NCI-H524 treated with DMSO at 0.1 percent for 48 hours (cell line): Measurements from ENCODE around the gene SRRM5.
"Not testable (repeated sequence)": the region's sequence is repeated elsewhere in the genome, so short reads cannot be mapped to it uniquely, and the experiment has no call there.

Experiments used
- DNase-seq: peaks from one replicate; lab custom pipeline; 2025; lab: John Stamatoyannopoulos, UW

The SRRM5 gene, protein sequence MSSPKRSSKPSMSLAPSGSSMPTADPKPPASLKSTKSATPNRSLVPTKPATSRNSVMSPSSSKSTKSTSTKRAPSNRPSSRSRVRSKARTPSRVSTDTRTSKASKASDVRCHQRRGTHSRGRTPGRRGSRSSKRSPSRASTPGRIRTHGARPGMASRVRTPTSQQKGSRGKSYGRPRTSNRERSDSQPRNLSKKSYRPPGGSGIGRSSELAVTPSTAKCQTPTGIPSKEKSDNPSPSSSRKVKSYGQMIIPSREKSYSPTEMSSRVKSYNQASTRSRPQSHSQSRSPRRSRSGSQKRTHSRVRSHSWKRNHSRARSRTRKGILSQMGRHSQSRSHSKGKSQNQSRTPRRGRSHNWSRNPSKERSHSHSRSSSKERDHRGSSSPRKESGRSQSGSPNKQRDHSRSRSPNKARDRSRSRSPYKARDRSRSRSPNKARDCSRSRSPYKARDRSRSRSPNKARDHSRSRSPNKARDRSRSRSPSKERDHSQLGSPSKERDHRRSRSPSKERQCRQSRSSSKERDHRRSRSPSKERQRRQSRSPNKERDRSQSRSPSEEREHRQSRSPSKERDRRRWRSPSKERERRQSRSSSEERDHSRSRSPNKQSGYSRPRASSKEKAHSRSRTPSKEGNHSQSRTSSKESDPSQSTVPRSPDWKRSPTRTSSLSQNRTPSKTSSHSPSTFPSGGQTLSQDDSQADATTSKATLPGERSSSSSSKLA

DNA sequence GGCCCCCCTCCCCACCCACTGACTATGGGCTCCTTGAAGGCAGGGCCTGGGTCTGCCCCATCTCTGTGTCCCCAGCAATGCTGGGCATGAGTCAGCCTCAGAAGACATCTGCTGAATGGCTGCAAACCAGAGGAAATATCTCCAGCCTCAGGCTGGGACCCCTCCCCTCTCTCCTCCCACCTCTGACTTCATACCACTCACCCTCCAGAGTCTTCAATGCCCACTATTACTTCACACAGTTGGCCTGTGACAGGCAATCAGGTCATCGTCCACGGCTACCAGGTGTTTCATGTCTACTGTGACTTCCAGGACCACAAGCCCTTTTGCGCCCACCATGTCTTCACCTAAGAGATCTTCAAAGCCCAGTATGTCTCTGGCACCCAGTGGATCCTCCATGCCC, at the start of gene SRRM5:
Gene SRRM5 (plus strand): TSS at position 301 of the 400 bp plus-strand sequence. CDS start 34 bp downstream, at position 335.
- no peak for DNase-seq

DNA sequence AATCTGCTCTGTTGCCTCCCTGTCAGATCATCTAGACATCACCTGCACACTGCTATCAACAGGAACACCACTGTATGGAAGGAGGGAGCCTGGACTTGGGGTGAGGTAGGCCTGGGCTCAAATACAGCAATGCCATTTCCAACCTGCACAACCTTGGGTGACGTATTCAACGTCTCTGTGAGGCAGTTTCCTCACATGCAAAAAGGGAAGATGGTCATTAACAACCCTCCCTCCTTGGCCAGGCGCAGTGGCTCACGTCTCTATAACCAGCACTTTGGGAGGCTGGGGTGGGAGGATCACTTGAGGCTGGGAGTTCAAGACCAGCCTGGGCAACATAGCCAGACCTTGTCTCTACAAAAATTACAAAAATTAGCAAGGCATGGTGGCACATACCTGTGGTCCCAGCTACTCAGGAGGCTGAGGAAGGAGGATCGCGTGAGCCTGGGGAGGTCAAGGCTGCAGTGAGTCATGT, 49.6 kb upstream of the SRRM5 start:
- DNase-seq: no peak

DNA sequence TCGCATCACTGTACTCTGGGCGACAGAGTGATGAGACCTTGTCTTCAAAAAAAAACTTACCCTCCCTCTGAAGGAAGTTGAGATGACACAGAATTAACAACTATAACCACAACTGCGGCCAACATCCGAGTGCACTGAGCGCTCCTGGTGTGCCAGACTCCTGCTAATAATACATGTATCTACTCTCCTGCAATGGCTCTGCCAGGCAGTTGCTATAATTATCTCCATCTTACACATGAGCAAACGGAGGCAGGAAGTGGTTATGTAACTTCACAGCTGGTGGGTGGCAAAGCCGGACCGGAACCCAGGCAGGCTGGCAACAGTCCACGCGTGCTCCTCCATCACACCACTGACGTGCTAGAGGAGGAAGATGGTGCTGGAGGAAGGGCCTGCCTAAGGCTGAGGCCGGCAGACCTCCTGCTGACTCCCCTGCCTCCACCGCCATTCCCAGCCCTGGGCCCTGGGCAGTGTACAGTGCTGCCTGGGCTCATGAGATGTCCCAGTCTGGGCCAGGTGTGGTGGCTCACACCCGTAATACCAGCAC, 49.1 kb upstream of the SRRM5 start:
- DNase-seq: no peak

DNA sequence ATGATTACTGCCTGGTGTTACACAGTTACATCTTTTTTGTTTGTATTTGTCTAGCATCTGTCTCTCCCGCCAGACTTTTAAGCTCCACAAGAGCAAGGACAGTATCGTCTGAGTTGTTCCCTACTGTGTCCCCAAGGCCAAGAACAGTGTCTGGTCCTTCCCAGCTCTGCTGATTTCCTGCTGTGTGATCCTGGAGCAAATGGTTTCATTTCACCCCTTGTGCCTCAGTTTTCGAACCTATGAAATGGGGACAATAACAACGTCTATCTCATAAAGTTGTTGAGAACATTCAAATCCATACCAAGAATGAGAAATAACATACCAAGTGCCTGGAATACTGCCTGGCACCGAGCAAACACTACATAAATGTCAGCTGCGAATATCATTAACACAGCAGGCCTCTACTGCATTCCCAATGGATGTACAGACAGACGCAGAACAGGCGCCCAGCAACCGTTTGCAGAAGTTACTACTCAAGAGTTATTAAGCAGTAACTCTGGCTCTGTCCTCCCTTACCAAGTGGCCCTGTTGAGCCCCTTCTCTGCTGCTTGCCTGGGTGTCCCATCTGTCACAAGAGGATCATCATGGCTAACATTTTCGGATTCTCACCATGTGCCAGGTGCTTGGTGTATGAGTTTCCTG, 48.0 kb upstream of the SRRM5 start:
- DNase-seq: peak; percentile 39

DNA sequence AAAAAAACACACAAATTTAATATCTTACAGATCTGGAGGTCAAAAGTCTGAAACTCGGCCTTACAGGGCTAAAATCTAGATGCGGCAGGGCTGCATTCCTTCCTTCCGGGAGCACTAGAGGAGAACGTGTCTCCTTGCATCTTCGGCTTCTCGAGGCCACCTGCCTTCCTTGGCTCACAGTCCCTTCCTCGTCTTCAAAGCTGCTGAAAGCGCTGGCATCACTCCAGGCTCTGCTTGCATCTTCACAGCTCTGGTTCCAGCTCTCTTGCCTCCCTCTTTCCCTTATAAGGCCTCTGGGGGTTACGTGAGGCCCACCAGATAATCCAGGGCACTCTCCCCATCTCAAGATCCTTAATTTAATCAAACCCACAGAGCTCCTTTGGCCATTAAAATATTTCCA, 47.1 kb upstream of the SRRM5 start:
- peak; percentile 21 for DNase-seq

DNA sequence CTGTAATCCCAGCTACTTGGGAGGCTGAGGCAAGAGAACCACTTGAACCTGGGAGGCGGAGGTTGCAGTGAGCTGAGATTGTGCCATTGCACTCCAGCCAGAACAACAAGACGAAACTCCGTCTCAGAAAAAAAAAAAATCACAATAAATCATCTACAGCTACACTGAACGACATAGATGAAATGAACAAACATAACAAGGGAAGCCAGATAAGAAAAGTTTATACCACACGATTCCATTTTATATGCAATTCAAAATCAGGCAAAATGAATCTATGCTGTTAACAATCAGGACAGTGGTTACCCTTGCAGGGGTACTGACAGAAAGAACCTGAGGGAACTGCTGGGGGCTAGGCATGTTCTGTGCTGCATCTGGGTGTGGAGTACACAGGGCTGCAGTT, 42.2 kb upstream of the SRRM5 start:
- no peak for DNase-seq

DNA sequence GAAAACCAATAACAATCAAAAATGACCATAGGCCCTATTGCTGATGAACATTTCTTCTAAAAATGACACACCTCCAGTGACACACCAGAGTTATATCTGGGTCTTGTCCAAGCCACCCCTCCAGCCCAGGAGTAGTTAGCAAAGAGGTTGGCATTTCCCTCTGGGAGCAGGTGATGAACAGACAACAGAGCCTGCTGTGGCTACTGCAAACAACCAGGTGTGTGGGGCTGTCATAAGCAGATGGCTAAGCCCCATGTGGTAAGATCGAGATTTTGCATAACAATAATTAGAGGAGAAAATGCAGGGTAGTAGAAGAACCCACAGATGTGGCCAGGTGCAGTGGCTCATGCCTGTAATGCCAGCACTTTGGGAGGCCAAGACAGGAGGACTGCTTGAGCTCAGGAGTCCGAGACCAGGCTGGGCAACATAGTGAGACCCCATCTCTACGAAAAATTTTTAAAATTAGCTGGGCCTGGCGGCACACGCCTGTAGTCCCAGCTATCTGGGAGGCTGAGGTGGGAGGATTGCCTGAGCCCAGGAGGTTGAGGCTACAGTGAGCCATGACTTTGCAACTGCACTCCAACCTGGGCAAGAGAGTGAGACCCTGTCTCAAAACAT, 41.6 kb upstream of the SRRM5 start:
- DNase-seq: no peak

DNA sequence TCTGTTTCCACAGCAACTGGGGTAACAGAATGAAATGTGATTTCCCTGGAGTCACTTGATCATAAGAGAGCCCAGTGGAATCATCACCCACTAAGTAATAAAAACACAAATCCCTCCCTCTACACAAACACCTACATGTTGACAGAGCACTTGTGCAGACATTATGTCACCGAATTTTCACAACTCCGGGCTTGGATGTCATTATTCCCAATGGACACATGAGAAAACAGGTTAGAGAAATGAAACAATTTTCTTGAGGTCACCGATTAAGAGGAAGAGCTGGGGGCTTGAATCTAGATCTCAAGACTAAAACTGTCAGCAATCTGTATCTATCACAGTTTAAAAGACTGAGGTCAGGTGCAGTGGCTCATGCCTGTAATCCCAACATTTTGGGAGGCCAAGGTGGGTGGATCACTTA, 39.7 kb upstream of the SRRM5 start:
- DNase-seq: no peak

DNA sequence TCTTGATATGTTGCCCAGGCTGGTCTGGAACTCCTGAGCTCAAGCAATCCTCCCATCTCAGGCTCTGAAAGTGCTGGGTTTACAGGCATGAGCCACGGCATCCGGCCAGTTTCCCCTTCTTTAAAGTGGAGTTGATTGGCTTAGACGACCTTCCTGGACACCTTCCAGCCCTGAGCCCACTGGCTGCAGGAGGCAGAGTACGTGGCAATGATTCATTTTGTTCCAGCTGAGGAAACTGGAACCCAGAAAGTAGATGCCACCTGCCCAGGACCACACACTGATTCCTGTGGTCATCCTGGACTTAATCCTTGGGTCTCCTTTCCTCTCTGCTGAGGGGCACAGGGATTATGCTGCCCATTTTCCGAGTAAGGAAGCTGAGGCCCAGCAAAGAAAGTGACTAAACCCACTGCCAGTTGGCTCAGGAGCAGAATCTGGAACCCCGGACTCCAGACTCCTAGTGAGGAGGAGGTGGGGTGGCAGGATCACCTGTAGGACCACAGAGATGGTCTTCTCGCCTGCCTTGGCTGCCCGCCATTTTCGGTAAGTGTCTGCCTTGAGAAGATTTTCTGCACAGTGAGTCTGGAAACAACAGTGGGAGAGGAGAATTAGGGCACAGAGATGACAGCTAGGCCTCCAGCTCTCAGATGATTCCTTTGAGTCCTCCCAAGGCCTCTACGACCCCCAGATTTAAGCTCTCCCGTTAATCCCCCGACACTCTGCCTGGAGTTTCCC, 37.3 kb upstream of the SRRM5 start:
- no peak for DNase-seq

DNA sequence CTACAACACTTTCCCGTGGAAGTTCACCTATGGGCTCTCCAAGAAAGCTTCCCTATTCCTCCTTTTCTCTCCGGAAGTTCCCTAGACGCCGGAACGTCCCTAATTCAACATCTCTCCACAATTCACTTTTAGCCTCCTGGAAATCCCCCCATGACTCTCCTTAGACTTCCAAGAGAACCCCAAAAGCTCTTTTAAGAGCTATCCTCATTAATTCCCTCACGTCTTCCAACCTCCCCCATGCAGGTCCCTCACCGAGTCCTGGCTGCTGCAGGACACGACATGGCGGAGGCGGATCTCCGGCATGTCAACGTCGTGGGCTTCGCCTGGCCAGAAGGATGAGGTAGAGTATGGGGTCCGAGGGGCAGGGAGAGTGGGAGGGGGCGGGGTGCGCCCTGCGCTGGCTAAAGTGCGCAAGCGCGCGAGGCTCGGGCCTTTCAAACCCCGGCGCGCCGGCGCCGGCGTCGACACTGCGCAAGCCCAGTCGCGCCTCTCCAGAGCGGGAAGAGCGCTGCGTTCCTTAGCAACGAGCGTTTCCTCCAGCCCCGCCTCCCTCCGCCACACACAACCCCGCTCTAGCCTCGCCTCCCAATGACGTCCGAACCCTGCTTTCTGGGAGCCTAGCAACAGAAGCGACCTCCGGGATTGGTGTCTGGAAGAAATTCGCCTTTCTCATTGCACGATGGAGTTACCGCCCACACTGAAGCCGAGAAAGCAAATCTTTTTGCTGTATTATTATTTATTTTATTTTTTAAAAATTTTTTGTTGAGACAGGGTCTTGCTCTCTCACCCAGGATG, 36.5 kb upstream of the SRRM5 start, which contains the start of the genes PINLYP and XRCC1:
Gene PINLYP (plus strand): TSS at position 646 of the 795 bp plus-strand sequence. CDS start 1,391 bp downstream, outside the sequence.
Gene XRCC1 (minus strand): TSS at position 372 of the 795 bp plus-strand sequence. CDS start 69 bp downstream, at position 303.
- peak; percentile 78 for DNase-seq

DNA sequence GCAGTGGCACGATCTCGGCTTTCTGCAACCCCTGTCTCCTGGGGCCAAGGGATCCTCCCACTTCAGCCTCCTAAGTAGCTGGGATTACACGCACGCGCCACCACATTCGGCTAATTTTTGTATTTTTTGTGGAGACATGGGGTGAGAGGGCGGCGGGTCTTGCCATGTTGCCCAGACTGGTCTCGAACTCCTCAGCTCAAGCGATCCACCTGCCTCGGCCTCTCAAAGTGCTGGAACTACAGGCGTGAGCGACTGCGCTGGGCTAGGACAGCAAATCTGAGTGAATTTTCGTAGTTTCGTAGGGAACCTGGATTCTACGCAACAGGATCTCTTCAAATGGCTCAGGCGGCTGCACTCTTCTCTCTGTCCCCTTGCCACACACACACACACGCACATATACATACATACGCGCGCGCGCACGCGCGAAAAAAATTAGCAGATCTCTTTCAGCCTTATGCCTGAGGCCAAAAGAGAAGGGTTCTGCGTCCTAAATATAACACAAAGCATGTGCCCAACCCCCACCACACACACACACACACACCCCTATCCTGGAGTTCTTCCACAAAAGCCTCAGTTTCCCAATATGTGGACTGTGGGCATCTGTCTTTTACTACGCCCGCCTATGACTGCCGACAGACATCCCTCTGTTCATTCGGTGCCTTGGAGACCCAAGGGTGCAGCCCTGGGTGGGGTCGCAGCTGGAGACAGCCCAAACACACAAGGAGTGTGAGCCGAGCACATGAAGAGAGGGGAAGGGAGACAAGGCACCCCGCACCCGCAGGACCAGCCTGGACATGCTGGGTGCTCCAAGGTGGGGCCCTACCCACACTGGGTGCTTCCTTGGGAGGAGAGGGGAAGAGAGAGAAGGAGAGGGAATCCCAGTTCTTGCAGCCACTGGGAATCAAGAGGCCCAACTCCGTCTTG, 35.7 kb upstream of the SRRM5 start:
- no peak for DNase-seq

DNA sequence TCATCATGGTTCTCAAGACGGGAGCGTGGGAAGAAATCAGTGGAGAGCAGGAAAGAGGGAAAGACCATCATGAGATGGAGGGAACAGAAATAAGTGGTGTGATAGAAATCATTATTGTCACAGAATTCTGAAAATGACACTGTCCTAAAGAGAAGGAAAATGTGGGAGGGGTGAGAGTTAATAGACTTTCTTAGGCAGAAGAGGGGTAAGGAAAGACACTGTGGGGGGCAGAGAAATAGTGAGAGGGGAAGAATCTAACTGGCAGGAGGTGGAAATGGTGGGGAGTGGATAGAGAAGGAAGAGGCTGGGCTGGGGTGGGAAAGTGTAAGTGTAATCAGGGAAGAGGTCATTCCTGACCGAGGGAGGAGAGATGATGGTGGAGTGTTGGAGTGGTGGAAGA, 33.1 kb upstream of the SRRM5 start:
- DNase-seq: no peak

DNA sequence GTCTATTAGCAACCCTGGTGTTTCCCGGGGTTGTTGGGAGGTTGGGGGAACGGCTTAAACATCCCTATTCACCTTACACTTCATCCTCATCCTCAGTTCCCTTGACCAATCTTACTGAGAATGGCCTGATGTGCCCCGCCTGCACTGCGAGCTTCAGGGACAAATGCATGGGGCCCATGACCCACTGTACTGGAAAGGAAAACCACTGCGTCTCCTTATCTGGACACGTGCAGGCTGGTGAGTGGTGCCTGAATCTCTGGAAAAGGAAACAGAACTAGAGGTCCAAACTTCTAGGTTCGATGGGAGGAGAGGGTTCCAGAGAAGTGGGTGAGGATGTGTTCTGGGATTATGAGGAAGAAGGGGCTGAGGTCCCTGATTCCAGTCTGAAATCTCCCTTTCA, 30.4 kb upstream of the SRRM5 start:
- no peak for DNase-seq

DNA sequence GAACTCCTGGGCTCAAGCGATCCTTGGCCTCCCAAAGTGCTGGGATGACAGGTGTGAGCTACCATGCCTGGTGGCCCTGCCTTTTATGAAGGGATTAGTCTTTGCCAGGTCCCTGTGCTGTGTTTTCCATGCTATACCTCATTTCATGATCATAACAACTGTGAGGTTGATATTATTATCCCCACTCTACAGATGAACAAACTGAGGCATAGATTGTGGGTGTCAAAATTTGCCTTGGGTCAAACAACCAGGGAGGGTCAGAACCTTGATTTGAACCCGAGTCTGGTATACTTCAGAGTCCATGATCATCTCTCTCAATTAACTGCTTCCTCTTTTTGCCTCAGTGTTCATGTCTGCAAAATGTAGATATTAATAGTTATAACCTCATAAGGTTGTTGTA, 29.4 kb upstream of the SRRM5 start:
- no peak for DNase-seq

DNA sequence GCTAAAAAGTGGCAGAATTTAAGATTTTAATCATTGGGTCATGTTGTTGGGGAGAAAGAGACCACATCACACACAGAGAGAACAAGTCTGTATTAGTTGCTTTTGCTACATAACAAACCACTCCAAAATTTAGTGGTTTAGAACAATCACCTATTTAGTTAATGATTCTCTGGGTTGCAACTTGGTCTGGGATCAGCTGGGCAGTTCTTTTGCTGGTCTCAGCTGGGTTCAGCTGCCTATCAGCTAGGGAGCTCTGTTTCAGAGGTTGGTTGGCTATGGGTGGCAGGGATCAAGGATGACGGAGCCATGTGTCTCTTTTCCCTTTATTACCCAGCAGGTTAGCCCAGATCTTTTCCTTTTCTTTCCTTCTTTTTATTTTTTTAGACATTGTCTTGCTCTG, 27.4 kb upstream of the SRRM5 start:
- DNase-seq: no peak

DNA sequence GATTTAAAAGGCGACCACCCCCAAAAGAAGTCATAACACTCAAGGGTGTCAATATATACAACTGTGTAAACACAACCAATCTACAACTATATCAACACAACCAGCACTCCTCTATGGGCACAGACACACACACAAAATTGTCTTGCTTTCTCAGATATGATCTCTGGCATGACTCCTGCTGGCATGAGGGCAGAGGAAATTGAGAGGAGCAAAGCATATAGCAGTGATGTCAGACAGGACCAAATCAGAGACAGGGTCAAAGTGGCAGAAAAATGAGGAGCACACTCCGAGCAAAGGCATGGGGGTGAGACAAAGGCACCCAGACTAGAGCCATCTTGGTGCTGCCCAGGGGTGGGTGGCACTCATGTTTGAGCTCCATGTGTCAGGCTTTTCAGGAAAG, 25.5 kb upstream of the SRRM5 start:
- no peak for DNase-seq

DNA sequence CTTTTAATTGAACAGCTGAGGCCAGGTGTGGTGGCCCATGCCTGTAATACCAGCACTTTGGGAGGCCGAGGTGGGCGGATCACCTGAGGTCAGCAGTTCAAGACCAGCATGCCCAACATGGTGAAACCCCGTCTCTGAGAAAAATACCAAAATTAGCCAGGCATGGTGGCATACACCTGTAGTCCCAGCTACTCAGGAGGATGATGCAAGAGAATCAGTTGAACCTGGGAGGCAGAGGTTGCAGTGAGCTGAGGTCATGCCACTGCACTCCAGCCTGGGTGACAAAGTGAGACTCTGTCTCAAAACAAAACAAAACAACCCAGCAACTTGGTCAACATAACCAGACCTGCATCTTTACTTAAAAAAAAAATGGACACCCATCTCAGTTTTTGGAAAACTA, 24.9 kb upstream of the SRRM5 start:
- DNase-seq: not testable (repeated sequence)

DNA sequence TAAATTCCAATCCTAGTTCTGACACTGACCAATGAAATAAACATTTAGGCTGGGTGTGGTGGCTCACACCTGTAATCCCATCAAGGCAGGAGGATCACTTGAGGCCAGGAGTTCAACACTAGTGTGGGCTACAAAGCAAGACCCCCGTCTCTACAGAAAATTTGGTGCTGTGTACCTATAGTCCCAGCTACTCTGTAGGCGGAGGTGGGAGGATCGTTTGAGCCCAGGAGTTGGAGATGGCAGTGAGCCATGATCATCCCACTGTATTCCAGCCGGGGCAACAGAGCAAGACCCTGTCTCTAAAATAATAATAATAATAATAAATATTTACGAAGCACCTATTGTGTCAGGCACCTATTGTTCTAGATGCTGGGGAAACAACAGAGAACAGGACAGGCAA, 22.6 kb upstream of the SRRM5 start:
- no peak for DNase-seq

DNA sequence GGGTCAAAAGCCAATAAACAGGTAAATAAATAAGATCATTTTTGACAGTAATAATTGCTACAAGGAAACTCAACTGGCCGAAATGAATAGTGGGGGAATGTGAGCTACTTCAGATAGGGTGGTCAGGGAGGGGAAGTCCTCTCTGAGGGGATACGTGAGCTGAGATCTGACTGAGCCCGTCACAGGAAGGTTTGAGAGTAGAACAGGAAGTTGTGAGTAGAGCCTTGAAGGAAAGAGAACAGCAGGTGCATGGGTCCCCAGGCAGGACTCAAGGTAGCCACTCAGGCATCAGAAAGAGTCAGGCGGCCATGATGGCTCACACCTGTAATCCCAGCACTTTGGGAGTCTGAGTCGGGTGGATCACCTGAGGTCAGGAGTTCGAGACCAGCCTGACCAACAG, 22.2 kb upstream of the SRRM5 start:
- no peak for DNase-seq
